Endothelial cell of hepatic sinusoid (primary cell): ENCODE data around the gene HOMER2.
"Not testable (repeated sequence)": the region's sequence is repeated elsewhere in the genome, so short reads cannot be mapped to it uniquely, and the experiment has no call there.

Source experiments
- in situ Hi-C: cut with HindIII; loops from 2 replicates; pipeline ENCODE4 v1.10.0; 2017; ENCODE audit warnings: low sequenced_read_pairs

HOMER2 gene

GRCh38 chr15:82845686-82846085, 106.8 kb downstream of the HOMER2 start:
- in situ Hi-C loops: loop anchor here (5.0 to 10.0 kb wide), 4 partner anchors 58 to 142 kb away; partner anchors contain the start of gene RAMAC

DNA sequence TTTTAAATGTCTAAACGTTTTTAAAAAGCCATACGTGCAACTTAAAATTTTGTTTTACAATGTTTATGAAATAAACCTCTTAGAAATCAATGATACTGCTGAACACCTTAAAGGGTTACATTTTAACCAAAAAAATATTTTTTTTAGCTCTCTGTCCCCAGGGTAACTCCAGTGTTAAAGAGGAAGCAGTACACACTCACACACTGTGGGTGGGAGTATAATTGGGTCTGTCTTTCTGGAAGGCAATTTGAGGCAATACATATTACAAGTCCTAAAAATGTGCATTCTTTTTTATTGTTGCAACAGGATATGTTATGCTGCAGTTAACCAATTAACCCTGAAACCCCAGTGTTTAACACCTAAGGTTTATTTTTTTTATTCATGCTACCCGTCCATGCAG, 109.0 kb downstream of the HOMER2 start:
- in situ Hi-C loops: loop anchor here (10.0 kb wide), 1 partner anchor 89 kb away; no protein-coding TSS in a partner anchor

- in situ Hi-C loops: loop anchor here (10.0 kb wide), 1 partner anchor 85 kb away; no protein-coding TSS in a partner anchor
These were observed 112.4 kb downstream of the HOMER2 start for GRCh38 chr15:82840166-82840565.

DNA sequence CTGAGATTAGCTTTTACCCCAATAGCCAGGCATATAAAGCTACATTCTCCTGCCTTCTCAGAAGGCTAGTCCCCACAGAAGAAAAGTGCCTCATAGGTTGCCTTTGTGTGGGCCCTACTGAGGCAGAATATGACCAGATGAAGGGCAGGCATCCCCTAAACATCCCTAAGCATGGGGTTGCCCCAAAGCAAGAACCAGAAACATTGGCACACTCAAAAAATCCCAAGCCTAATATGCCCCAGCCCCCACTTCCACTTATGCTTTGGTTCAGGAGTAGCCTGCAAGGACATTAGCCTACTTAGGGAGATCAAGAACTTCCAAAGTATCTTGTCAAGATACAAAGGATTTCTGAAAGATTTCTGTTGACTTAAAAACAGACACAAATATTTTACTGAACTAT, 113.4 kb downstream of the HOMER2 start:
- in situ Hi-C loops: no loop called here

DNA sequence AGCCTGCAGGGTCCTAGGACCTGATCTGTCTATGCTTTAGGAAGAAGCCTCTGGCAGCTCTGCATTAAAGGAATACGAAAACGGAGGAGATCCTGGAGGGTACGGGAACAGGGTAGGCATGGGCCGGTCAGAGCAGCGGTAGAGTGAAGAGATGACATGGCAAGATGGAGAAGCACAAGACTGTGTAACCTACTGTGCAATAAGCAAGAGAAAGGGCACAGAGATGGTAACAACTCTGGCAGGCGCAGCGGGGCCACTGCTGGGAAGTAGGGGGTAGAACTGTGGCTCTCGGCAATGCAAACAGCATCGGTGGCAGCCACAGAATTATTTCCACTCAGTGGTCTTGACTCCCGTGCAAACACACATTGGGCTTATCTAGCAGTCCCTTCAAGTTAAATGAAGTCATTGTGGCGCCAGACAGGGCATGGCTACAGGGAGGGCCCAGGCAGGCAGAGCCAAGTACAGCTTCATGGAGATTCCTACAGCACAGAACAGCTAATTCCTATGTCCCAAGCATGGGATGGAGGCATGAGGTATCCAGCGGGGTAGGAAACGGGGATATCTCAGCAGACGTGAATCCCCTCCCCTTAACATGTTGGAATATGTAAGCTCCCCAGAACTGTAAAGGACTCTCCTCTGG, 114.3 kb downstream of the HOMER2 start:
- in situ Hi-C loops: no loop called here

GRCh38 chr15:82835391-82835917, 117.1 kb downstream of the HOMER2 start:
- in situ Hi-C loops: no loop called here

GRCh38 chr15:82833362-82833682, 119.2 kb downstream of the HOMER2 start:
- in situ Hi-C loops: no loop called here

DNA sequence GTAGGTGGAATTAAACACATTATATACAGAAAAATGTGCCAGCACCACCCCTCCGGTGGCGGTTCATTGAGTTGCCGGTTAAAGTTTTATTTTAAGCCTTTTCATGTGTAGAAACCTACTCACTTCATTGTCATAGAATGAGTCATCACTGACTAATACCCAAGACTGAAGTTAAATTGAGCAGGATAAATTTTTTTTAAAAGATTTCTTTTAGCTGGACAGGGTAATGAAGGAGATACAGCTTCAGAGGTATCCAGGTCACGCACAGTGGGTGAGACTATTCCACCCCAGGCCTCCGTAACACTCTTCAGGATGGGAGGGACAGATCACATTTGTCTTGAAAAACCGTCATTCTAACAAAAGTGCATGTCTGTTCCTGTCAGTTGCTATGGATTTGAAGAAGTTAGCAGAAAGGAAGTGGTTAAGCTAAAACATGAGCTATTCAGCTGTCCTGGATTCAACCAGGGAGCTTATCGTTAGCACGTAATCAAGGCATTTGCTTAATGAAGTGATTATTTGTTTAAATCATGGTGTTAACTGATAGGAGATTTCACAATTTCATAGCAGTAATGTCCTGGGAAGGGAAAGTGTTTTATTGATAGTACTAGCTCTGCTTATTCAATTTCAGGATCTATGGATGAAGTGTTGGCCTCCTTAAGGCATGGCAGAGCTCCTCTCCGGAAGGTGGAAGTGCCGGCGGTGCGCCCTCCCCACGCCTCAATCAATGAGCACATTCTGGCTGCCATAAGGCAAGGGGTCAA, 119.7 kb downstream of the HOMER2 start:
- in situ Hi-C loops: no loop called here

DNA sequence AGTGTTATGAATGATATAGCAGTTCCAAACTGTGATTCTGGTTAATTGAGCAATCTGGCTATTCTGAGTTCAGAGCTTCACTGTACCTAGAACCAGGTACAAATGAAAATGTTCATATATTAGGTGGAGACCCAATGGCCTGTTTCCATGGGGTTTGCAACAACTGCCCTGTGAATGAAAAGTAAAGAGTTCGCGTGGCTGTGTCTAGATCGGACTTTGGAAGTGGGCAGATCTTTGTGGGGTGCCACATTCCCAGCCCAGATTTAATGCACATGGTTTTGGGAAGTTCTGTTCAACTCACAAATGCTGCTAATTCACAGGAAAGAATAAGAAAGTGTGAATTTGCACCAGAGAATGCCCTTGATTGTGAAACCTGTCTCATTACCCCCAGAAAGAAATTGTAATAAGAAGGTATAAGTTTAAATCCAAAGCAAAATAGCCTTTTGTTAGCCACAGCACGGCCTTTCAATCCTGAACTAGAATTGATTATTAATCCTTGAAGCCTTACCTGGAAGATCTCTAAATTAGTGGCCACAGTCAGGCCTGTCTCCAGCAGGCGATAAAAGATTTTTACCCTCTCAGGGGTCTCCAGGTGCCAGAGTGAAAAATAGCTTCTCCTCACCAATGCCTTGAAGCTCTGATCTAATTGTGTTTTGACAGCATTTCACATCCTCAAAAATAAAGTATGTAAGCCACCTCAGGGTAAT, 120.5 kb downstream of the HOMER2 start:
- in situ Hi-C loops: no loop called here

DNA sequence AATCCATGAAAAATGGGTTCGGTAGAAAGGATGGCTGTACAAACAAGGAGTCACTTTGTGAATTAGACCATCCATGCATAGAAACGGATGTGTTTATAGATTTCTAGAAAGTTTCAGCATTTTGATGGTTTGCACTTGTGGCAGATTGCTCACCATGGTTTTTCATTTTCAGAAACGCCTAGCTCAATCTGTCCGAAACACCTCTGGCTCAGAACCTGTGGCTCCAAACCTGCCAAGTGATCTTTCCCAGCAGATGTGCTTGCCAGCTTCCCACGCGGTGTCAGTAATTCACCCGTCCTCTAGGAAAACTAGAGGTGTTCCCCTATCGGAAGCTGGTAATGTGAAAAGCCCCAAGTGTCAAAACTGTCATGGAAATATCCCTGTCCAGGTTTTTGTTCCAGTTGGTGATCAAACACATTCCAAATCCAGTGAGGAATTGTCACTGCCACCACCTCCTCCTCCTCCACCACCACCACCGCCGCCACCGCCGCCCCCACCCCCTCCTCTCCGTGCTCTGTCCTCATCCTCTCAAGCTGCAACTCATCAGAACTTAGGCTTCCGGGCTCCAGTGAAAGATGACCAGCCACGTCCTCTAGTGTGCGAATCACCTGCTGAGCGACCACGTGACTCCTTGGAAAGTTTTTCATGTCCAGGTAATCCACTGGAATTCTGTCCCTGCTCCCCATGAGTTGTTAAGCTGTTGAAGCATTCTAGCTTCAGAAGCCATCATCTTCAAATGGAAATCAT, 121.9 kb downstream of the HOMER2 start:
- in situ Hi-C loops: no loop called here

- in situ Hi-C loops: no loop called here
These were observed 123.3 kb downstream of the HOMER2 start for GRCh38 chr15:82829234-82829633.

DNA sequence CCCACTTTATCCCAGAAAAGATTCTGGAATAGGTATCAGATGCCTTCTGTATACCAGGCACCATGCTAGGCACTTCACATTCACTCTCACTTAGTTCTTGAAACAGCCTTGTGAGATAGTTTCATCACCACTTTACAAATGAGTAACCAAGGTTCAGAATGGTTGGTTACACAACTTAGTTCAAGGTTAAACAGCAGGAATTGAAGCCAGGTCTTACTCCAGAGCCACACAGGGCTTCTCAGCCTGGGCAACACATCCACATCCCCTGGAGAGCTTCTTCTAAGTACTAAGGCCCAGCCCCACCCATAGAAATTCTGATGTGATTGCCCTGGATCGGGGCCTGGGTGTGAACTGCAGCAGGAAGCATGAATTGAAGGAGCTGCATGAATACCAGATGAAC, 124.4 kb downstream of the HOMER2 start:
- in situ Hi-C loops: no loop called here

- in situ Hi-C loops: no loop called here
These were observed 129.5 kb downstream of the HOMER2 start for GRCh38 chr15:82823049-82823448.

DNA sequence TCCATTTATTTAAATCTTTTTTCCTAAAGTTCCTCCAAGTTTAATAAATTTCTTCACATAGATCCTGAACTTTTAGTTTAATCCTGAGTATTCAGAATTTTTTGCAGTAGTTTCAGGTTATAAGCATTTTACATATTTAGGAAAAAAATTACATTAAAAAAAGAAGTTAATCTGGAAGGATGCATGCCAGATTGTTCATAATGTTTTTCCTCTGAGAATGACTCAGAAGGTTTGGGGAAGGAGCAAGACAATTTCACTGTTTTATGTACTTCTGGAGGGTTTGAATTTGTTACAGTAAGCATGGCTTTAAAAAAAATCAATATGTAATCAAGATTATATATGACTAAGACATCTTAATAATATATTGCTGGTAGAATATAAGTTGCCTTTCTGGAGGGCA, 130.7 kb downstream of the HOMER2 start:
- in situ Hi-C loops: not testable (repeated sequence)

DNA sequence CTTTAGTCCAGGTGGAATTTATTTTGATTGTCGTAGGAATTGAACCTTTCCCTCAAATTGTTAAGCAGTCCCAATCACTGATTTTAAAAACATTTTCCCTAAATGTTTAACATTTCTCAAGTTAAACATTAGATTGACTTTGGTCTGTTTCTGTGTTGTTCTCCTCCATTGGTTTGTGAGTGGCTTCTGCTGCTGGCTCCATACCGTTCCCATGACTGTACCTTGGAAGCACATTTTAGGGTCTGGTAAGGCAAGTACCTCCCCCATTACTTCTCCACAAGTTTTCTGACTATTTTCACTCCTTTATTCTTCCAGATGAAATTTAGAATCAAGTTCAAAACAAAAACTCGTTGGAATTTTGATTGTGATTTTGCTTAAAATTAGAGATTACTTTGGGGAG, 131.1 kb downstream of the HOMER2 start:
- in situ Hi-C loops: not testable (repeated sequence)

DNA sequence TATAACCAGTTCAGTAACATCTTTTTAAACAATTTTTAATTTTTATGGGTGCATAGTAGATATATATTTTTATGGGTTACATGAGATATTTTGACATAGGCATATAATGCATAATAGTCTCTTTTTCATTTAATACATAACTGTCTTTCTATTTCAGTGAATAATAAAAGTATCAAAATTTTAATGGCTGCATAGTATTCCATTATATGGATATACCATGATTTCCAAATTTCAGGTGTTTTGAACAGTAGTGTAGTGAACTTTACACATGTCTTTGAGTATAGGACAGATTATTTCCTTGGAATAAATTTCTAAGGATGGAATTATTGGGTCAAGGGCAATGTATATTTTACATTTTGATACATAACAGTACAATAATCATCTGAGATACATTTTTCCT, 132.4 kb downstream of the HOMER2 start:
- in situ Hi-C loops: no loop called here

DNA sequence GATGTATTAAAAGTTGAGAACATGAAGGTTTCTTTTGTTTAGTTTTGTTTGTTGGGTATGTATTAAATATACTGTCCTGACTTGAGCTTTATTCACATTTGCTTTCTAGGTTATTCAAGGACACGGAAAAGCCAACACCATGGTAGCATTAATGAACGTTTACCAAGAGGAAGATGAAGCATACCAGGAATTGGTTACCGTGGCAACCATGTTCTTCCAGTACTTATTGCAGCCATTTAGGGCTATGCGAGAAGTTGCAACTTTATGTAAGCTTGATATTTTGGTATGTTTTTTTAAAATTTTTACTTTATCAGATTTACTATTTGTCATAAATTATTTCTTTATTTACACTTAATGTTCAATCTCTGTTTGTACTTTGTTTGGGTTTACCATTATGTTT, 139.5 kb downstream of the HOMER2 start:
- in situ Hi-C loops: loop anchor here (5.0 kb wide), 1 partner anchor 189 kb away; no protein-coding TSS in a partner anchor

DNA sequence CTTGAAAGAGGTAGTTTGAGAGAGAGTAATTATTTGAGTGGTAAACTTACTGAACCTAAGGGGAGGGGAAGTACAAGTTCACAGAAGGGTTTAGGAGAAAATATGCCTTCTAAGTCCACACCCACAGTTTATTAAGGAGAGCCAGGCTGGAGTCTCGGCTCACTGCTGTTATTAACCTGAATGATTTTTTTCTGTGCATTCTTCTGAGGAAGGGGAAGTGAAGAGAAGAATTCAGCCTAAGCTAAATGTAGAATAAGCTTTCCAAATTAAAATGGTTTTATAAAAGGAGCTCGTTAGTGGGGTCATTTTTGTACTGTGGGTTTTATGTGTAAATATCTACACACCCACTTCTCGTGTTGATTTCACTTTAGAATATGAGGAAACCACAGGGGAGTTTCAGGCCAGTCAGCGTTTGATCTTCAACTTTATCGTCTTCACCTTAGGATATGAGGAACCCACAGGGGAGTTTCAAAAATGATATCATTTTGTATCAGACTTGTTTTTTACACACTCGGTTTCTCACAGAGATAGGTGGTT, 141.6 kb downstream of the HOMER2 start:
- in situ Hi-C loops: loop anchor here (5.0 kb wide), 1 partner anchor 191 kb away; no protein-coding TSS in a partner anchor

- in situ Hi-C loops: loop anchor here (5.0 kb wide), 1 partner anchor 192 kb away; no protein-coding TSS in a partner anchor
These were observed 142.2 kb downstream of the HOMER2 start for GRCh38 chr15:82810061-82810889.
